Panc1 (cell line): ENCODE results near the gene KRT33A.

ENCODE experiments used
- POLR2AphosphoS5 ChIP-seq: IDR thresholded peaks from 2 replicates; pipeline ENCODE4 v1.6.1; 2012; ENCODE audit warnings: mild to moderate bottlenecking, low read depth, low read length, moderate library complexity
- SIN3A ChIP-seq: IDR thresholded peaks from 2 replicates; pipeline ENCODE4 v1.6.1; 2012; ENCODE audit warnings: low read depth, mild to moderate bottlenecking, low read length, moderate library complexity, borderline replicate concordance; ENCODE audit not compliant: insufficient read depth
- TCF7L2 ChIP-seq: IDR thresholded peaks from 2 replicates; pipeline ENCODE4 v1.6.1; 2011; ENCODE audit warnings: mild to moderate bottlenecking, low read depth, low read length, inconsistent platforms
- TF ChIP-seq, protein P1 (sequence below), 2 experiments: IDR thresholded peaks; 2 replicates each; pipeline ENCODE4 v1.6.1; 2011 to 2012; ENCODE audit warnings: low read depth in 2 of 2, control low read depth in 1 of 2, low read length in 1 of 2, mild to moderate bottlenecking in 1 of 2, moderate library complexity in 1 of 2; ENCODE audit not compliant: insufficient read depth in 1 of 2
- TF ChIP-seq, protein P2 (sequence below): fragments of 450-650 bp; IDR thresholded peaks from 2 replicates; pipeline ENCODE4 v1.5.1; 2017; ENCODE audit warnings: mild to moderate bottlenecking

- no peak for TF ChIP-seq POLR2AphosphoS5
- TF ChIP-seq, protein P1, sequence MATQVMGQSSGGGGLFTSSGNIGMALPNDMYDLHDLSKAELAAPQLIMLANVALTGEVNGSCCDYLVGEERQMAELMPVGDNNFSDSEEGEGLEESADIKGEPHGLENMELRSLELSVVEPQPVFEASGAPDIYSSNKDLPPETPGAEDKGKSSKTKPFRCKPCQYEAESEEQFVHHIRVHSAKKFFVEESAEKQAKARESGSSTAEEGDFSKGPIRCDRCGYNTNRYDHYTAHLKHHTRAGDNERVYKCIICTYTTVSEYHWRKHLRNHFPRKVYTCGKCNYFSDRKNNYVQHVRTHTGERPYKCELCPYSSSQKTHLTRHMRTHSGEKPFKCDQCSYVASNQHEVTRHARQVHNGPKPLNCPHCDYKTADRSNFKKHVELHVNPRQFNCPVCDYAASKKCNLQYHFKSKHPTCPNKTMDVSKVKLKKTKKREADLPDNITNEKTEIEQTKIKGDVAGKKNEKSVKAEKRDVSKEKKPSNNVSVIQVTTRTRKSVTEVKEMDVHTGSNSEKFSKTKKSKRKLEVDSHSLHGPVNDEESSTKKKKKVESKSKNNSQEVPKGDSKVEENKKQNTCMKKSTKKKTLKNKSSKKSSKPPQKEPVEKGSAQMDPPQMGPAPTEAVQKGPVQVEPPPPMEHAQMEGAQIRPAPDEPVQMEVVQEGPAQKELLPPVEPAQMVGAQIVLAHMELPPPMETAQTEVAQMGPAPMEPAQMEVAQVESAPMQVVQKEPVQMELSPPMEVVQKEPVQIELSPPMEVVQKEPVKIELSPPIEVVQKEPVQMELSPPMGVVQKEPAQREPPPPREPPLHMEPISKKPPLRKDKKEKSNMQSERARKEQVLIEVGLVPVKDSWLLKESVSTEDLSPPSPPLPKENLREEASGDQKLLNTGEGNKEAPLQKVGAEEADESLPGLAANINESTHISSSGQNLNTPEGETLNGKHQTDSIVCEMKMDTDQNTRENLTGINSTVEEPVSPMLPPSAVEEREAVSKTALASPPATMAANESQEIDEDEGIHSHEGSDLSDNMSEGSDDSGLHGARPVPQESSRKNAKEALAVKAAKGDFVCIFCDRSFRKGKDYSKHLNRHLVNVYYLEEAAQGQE (IDR thresholded peaks at IDR 0.05; ENCODE audit: insufficient read depth in 1 of 2, low read depth in 2 of 2, low read length in 1 of 2) = no peak
- TF ChIP-seq, protein P2, sequence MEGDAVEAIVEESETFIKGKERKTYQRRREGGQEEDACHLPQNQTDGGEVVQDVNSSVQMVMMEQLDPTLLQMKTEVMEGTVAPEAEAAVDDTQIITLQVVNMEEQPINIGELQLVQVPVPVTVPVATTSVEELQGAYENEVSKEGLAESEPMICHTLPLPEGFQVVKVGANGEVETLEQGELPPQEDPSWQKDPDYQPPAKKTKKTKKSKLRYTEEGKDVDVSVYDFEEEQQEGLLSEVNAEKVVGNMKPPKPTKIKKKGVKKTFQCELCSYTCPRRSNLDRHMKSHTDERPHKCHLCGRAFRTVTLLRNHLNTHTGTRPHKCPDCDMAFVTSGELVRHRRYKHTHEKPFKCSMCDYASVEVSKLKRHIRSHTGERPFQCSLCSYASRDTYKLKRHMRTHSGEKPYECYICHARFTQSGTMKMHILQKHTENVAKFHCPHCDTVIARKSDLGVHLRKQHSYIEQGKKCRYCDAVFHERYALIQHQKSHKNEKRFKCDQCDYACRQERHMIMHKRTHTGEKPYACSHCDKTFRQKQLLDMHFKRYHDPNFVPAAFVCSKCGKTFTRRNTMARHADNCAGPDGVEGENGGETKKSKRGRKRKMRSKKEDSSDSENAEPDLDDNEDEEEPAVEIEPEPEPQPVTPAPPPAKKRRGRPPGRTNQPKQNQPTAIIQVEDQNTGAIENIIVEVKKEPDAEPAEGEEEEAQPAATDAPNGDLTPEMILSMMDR = no peak
- TF ChIP-seq TCF7L2 = no peak
- no peak for TF ChIP-seq SIN3A
Observed at GRCh38 chr17:41334385-41335305, 16.0 kb downstream of the KRT33A start.
